GM23248 (cell line): ENCODE measurements around the gene S1PR2.

Experiments
- EZH2 ChIP-seq: fragments of 200-600 bp; sonication (generic); IDR thresholded peaks from 2 replicates; pipeline ENCODE4 v1.6.1; 2018; ENCODE audit warnings: antibody characterized with exemption, mild to moderate bottlenecking; ENCODE audit not compliant: insufficient read depth, poor library complexity, severe bottlenecking
- EZH2phosphoT487 ChIP-seq: fragments of 200-600 bp; sonication (generic); IDR thresholded peaks from 2 replicates; pipeline ENCODE4 v1.6.1; 2018; ENCODE audit warnings: antibody characterized with exemption, moderate library complexity, mild to moderate bottlenecking, low read depth; ENCODE audit not compliant: insufficient read depth

DNA sequence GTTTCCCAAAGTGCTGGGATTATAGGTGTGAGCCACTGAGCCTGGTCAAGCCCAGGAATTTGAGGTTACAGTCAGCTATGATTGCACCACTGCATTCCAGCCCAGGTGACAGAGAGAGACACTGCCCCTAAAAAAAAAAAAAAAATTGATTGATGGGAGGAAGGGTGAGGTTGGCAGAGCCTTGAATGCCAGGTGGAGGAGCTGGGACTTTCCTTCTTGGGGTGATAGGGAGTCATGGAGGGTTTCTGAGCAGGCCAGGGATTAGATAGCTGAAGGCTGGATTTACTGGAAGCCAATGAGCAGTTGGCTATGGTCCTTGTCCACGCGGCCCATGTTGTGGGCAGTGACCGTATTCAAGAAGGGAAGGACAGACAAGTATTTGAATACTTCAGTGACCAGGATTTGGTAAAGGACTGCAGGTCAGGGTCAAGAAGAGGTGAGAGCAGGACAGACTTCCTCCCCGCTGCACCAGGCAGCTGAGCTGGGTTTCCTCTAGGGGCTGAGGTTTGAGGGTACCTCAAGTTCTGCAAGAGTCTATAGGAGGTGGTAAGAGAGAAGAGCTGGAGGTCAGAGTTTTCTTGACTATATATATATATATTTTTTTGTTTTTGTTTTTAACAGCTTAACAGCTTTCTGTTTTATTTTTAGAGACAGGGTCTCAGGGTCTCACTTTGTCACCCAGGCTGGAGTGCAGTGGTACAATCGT lies 48.8 kb upstream of the S1PR2 start:
- TF ChIP-seq EZH2: no peak
- TF ChIP-seq EZH2phosphoT487: no peak
